ENCODE measurements around the gene ADCK1. TPM values are rescaled to one million over a fixed set of nuclear protein-coding genes. Genes with fewer than 3 reads are reported as not detected.
A peak's percentile ranks its signal among the peaks of the same experiment; 100 is the strongest.

The ADCK1 gene
- total RNA-seq, 1 donor from 2014 or later: 8.7 TPM

- no peak for ATAC-seq
- no peak for DNase-seq (ENCODE audit: missing footprints)
- intact Hi-C loops (cut with DNase I): no loop called here
Measured at GRCh38 chr14:77962731-77963520, 163.0 kb downstream of the ADCK1 start.

GRCh38 chr14:77964586-77964985, 164.7 kb downstream of the ADCK1 start:
- ATAC-seq: no peak

GRCh38 chr14:77965050-77965449, 165.1 kb downstream of the ADCK1 start:
- ATAC-seq (no peak), DNase-seq (ENCODE audit: missing footprints) (no peak)
- intact Hi-C loops (cut with DNase I): no loop called here

More at GRCh38 chr14:77964586-77964985, 164.7 kb downstream of the ADCK1 start:
- intact Hi-C loops (cut with DNase I): no loop called here
- DNase-seq (ENCODE audit: missing footprints): no peak

GRCh38 chr14:77965919-77966435, 166.1 kb downstream of the ADCK1 start:
- intact Hi-C loops (cut with DNase I): no loop called here
- ATAC-seq (peak; percentile 42), DNase-seq (ENCODE audit: missing footprints) (no peak)

GRCh38 chr14:77967110-77967509, 167.2 kb downstream of the ADCK1 start:
- ATAC-seq (no peak), DNase-seq (ENCODE audit: missing footprints) (no peak)
- intact Hi-C loops (cut with DNase I): no loop called here

GRCh38 chr14:77970646-77971045, 170.7 kb downstream of the ADCK1 start:
- intact Hi-C loops (cut with DNase I): no loop called here
- DNase-seq (ENCODE audit: missing footprints) (no peak), ATAC-seq (no peak)

GRCh38 chr14:77973246-77973645, 173.3 kb downstream of the ADCK1 start:
- intact Hi-C loops (cut with DNase I): no loop called here
- ATAC-seq (no peak), DNase-seq (ENCODE audit: missing footprints) (no peak)

- intact Hi-C loops (cut with DNase I): no loop called here
- DNase-seq (ENCODE audit: missing footprints) (no peak), ATAC-seq (no peak)
Measured at GRCh38 chr14:77976591-77976990, 176.7 kb downstream of the ADCK1 start.

- ATAC-seq: no peak
Measured at GRCh38 chr14:77979171-77979570, 179.3 kb downstream of the ADCK1 start.

GRCh38 chr14:77979666-77980351, 179.9 kb downstream of the ADCK1 start:
- ATAC-seq (no peak), DNase-seq (ENCODE audit: missing footprints) (no peak)
- intact Hi-C loops (cut with DNase I): no loop called here

More at GRCh38 chr14:77979171-77979570, 179.3 kb downstream of the ADCK1 start:
- DNase-seq (ENCODE audit: missing footprints): no peak
- intact Hi-C loops (cut with DNase I): no loop called here

GRCh38 chr14:77980475-77981321, 180.8 kb downstream of the ADCK1 start:
- DNase-seq (ENCODE audit: missing footprints) (peak; percentile 71), ATAC-seq (peak; percentile 27)
- intact Hi-C loops (cut with DNase I): no loop called here

Other genes starting within 250 kb of the ADCK1 start
- 10.8 TPM for gene SPTLC2, start 183.5 kb upstream of the ADCK1 start, total RNA-seq
- 12.8 TPM for gene ALKBH1, start 92.1 kb upstream of the ADCK1 start, total RNA-seq
- 205 TPM for gene SLIRP, start 92.0 kb upstream of the ADCK1 start, total RNA-seq
- gene SNW1, start 39.0 kb upstream of the ADCK1 start, total RNA-seq: 49.0 TPM

Data from Right ventricle myocardium inferior (tissue), 1 donor.